ENCODE measurements around the gene TAF15.
A peak's percentile ranks its signal among the peaks of the same experiment; 100 is the strongest.

Gene TAF15

GRCh38 chr17:35895636-35896587 is 86.6 kb downstream of the TAF15 start:
- Histone ChIP-seq H4K5ac (ENCODE audit: low read length) (no peak overlapping the region), H2BK5ac (ENCODE audit: low read length) (no peak overlapping the region), H3K56ac (ENCODE audit: low read length) (no peak overlapping the region), H3K4me1 (ENCODE audit: control insufficient read depth, low read depth, low read length) (no peaks in the 10 kb centered on the region), H3K4me3 (ENCODE audit: low read length) (no peak overlapping the region), H3K79me2 (ENCODE audit: control insufficient read depth, insufficient read depth, low read length) (no peaks in the 10 kb centered on the region), H3K79me1 (ENCODE audit: low read length) (no peaks in the 10 kb centered on the region), H3K36me3 (ENCODE audit: control insufficient read depth, insufficient read depth, low read length) (no peaks in the 10 kb centered on the region), H4K8ac (ENCODE audit: low read depth, low read length) (no peak overlapping the region), H3K4ac (ENCODE audit: low read depth, low read length) (no peak overlapping the region), H3K27ac (ENCODE audit: low read depth, low read length) (no peak overlapping the region), H3K27me3 (ENCODE audit: insufficient read depth, low read length, poor library complexity) (no peaks in the 10 kb centered on the region), H3K18ac (ENCODE audit: low read length) (no peak overlapping the region), H2AK5ac (ENCODE audit: low read length) (no peak overlapping the region), H3K4me2 (ENCODE audit: low read length) (no peak overlapping the region), H2BK15ac (replicated peaks; ENCODE audit: low read depth) (no peak overlapping the region), H3K9ac (ENCODE audit: low read length) (no peak overlapping the region), H2BK120ac (ENCODE audit: low read depth, low read length) (no peak overlapping the region), H3K23ac (ENCODE audit: low read length) (no peak overlapping the region)
- no CpG with 5 or more reads among the region's 14 CpGs for WGBS (ENCODE audit: extremely low coverage, insufficient coverage, low lambda C conversion rate)
- DNase-seq: no peak

Small RNA genes lying within 50 kb of the gene (small RNA-seq; reads per million reads assigned to genes)
- gene RF00100 (ENCODE audit: insufficient read depth): 9.5 reads per million, percentile 85 among the genes with 10 or more reads in this experiment
